ACHN (cell line): Measurements from ENCODE around the gene MDFI.

Source experiments
- DNase-seq: peaks from one replicate; pipeline ENCODE4 v3.0.0-alpha.2; 2015
- in situ Hi-C: cut with HindIII; loops from 2 replicates; pipeline ENCODE4 v1.10.0; 2017; ENCODE audit warnings: low sequenced_read_pairs, low pct_ligation_motif_present, low pct_unique_long_range_greater_than_20kb

Gene MDFI

GRCh38 chr6:41643899-41644269 lies 5.6 kb downstream of the MDFI start:
- in situ Hi-C loops: no loop called here
- DNase-seq: no peak

GRCh38 chr6:41644297-41644879 lies 6.1 kb downstream of the MDFI start:
- in situ Hi-C loops: no loop called here
- no peak for DNase-seq

- no peak for DNase-seq
- in situ Hi-C loops: no loop called here
These were observed 6.8 kb downstream of the MDFI start for GRCh38 chr6:41645007-41645618.

- in situ Hi-C loops: no loop called here
These were observed 7.9 kb downstream of the MDFI start for GRCh38 chr6:41646026-41646795.

GRCh38 chr6:41647061-41647511 lies 8.8 kb downstream of the MDFI start:
- in situ Hi-C loops: no loop called here
- no peak for DNase-seq

More at GRCh38 chr6:41646026-41646795, 7.9 kb downstream of the MDFI start:
- no peak for DNase-seq

- in situ Hi-C loops: no loop called here
These were observed 9.9 kb downstream of the MDFI start for GRCh38 chr6:41648070-41648585.

GRCh38 chr6:41648921-41649320 lies 10.7 kb downstream of the MDFI start:
- no peak for DNase-seq
- in situ Hi-C loops: no loop called here

More at GRCh38 chr6:41648070-41648585, 9.9 kb downstream of the MDFI start:
- no peak for DNase-seq

- no peak for DNase-seq
- in situ Hi-C loops: no loop called here
These were observed 11.3 kb downstream of the MDFI start for GRCh38 chr6:41649596-41649995.

GRCh38 chr6:41650120-41650519 lies 11.9 kb downstream of the MDFI start:
- DNase-seq: no peak
- in situ Hi-C loops: no loop called here

GRCh38 chr6:41651246-41651961 lies 13.1 kb downstream of the MDFI start:
- in situ Hi-C loops: no loop called here
- no peak for DNase-seq

- in situ Hi-C loops: no loop called here
- no peak for DNase-seq
These were observed 13.8 kb downstream of the MDFI start for GRCh38 chr6:41651962-41652657.

GRCh38 chr6:41652866-41653652 lies 14.8 kb downstream of the MDFI start:
- in situ Hi-C loops: no loop called here
- DNase-seq: no peak

GRCh38 chr6:41653691-41654090 lies 15.4 kb downstream of the MDFI start:
- in situ Hi-C loops: no loop called here
- no peak for DNase-seq

GRCh38 chr6:41654151-41654697 lies 16.0 kb downstream of the MDFI start:
- DNase-seq: no peak
- in situ Hi-C loops: no loop called here

GRCh38 chr6:41654698-41655151 lies 16.5 kb downstream of the MDFI start:
- in situ Hi-C loops: no loop called here

GRCh38 chr6:41655176-41655575 lies 16.9 kb downstream of the MDFI start:
- DNase-seq: no peak
- in situ Hi-C loops: no loop called here

More at GRCh38 chr6:41654698-41655151, 16.5 kb downstream of the MDFI start:
- DNase-seq: no peak

GRCh38 chr6:41655646-41656001 lies 17.4 kb downstream of the MDFI start:
- in situ Hi-C loops: no loop called here
- DNase-seq: no peak
